GM21381 (cell line): ENCODE results near the gene EXOC6B.

ENCODE experiments used
- ATAC-seq: cut with Tn5 transposase; IDR thresholded peaks from one replicate; pipeline ENCODE4 v1.9.1; 2021; ENCODE audit warnings: mild to moderate bottlenecking, moderate library complexity; ENCODE audit not compliant: unreplicated experiment

EXOC6B gene

GRCh38 chr2:72793798-72794440, 31.9 kb downstream of the EXOC6B start:
- no peak for ATAC-seq

GRCh38 chr2:72789241-72789640, 36.6 kb downstream of the EXOC6B start:
- ATAC-seq = no peak

- ATAC-seq = no peak
These were observed 37.1 kb downstream of the EXOC6B start for GRCh38 chr2:72788756-72789155.

- no peak for ATAC-seq
These were observed 40.3 kb downstream of the EXOC6B start for GRCh38 chr2:72785517-72785916.

GRCh38 chr2:72782520-72782919, 43.3 kb downstream of the EXOC6B start:
- ATAC-seq = no peak

- ATAC-seq = no peak
These were observed 44.4 kb downstream of the EXOC6B start for GRCh38 chr2:72781480-72781879.

GRCh38 chr2:72780477-72780876, 45.4 kb downstream of the EXOC6B start:
- ATAC-seq = no peak

GRCh38 chr2:72779495-72779894, 46.3 kb downstream of the EXOC6B start:
- no peak for ATAC-seq

GRCh38 chr2:72778410-72778809, 47.4 kb downstream of the EXOC6B start:
- ATAC-seq = no peak

GRCh38 chr2:72770879-72771461, 54.9 kb downstream of the EXOC6B start:
- ATAC-seq = no peak

- no peak for ATAC-seq
These were observed 59.7 kb downstream of the EXOC6B start for GRCh38 chr2:72765997-72766609.

- no peak for ATAC-seq
These were observed 63.6 kb downstream of the EXOC6B start for GRCh38 chr2:72762276-72762675.

GRCh38 chr2:72759755-72760154, 66.1 kb downstream of the EXOC6B start:
- no peak for ATAC-seq

GRCh38 chr2:72757177-72757775, 68.6 kb downstream of the EXOC6B start:
- no peak for ATAC-seq

GRCh38 chr2:72755647-72756423, 70.0 kb downstream of the EXOC6B start:
- no peak for ATAC-seq

- ATAC-seq = no peak
These were observed 71.1 kb downstream of the EXOC6B start for GRCh38 chr2:72754628-72755320.

- ATAC-seq = no peak
These were observed 74.7 kb downstream of the EXOC6B start for GRCh38 chr2:72750977-72751639.

GRCh38 chr2:72750466-72750865, 75.4 kb downstream of the EXOC6B start:
- no peak for ATAC-seq

- ATAC-seq = no peak
These were observed 78.5 kb downstream of the EXOC6B start for GRCh38 chr2:72747344-72747743.

GRCh38 chr2:72745679-72746368, 80.0 kb downstream of the EXOC6B start:
- no peak for ATAC-seq
